NOMO-1 treated with DMSO at 0.1 percent for 48 hours (cell line): Measurements from ENCODE around the gene CREBRF.
"Not testable (repeated sequence)": the region's sequence is repeated elsewhere in the genome, so short reads cannot be mapped to it uniquely, and the experiment has no call there.

Experiments
- DNase-seq: peaks from one replicate; lab custom pipeline; 2025; ENCODE audit not compliant: unreplicated experiment; lab: John Stamatoyannopoulos, UW

The CREBRF gene

GRCh38 chr5:173152547-173152946 is 96.4 kb downstream of the CREBRF start:
- DNase-seq = no peak

- DNase-seq = no peak
Observed at GRCh38 chr5:173153842-173154241, 97.7 kb downstream of the CREBRF start.

- not testable (repeated sequence) for DNase-seq
Observed at GRCh38 chr5:173154619-173155018, 98.5 kb downstream of the CREBRF start.

- no peak for DNase-seq
Observed at GRCh38 chr5:173155912-173156311, 99.8 kb downstream of the CREBRF start.

GRCh38 chr5:173158366-173158765 is 102.2 kb downstream of the CREBRF start:
- no peak for DNase-seq

- no peak for DNase-seq
Observed at GRCh38 chr5:173159256-173159655, 103.1 kb downstream of the CREBRF start.

GRCh38 chr5:173161148-173161547 is 105.0 kb downstream of the CREBRF start:
- no peak for DNase-seq

GRCh38 chr5:173163219-173163618 is 107.1 kb downstream of the CREBRF start:
- no peak for DNase-seq

GRCh38 chr5:173165177-173166016 is 109.2 kb downstream of the CREBRF start:
- no peak for DNase-seq

GRCh38 chr5:173172166-173172565 is 116.0 kb downstream of the CREBRF start:
- no peak for DNase-seq

GRCh38 chr5:173175523-173175922 is 119.4 kb downstream of the CREBRF start:
- no peak for DNase-seq

GRCh38 chr5:173178369-173178910 is 122.3 kb downstream of the CREBRF start:
- no peak for DNase-seq

- no peak for DNase-seq
Observed at GRCh38 chr5:173180331-173180730, 124.2 kb downstream of the CREBRF start.

GRCh38 chr5:173187054-173187743 is 131.0 kb downstream of the CREBRF start:
- no peak for DNase-seq

- no peak for DNase-seq
Observed at GRCh38 chr5:173188280-173188679, 132.1 kb downstream of the CREBRF start.
